ENCODE results near the gene FSD1.
"Not testable (repeated sequence)": the region's sequence is repeated elsewhere in the genome, so short reads cannot be mapped to it uniquely, and the experiment has no call there.

Gene FSD1

GRCh38 chr19:4345342-4346019 is 41.1 kb downstream of the FSD1 start:
- DNase-seq (ENCODE audit: low read depth in 2 of 2): no peak

- no peak for DNase-seq (ENCODE audit: low read depth in 2 of 2)
Measured at GRCh38 chr19:4346020-4346383, 41.6 kb downstream of the FSD1 start.

- DNase-seq (ENCODE audit: low read depth in 2 of 2): no peak
Measured at GRCh38 chr19:4347521-4347920, 43.1 kb downstream of the FSD1 start.

GRCh38 chr19:4349225-4349624 is 44.8 kb downstream of the FSD1 start:
- DNase-seq (ENCODE audit: low read depth in 2 of 2): not testable (repeated sequence)

- no peak for DNase-seq (ENCODE audit: low read depth in 2 of 2)
Measured at GRCh38 chr19:4350111-4350510, 45.7 kb downstream of the FSD1 start.

- DNase-seq (ENCODE audit: low read depth in 2 of 2): no peak
Measured at GRCh38 chr19:4350726-4351125, 46.3 kb downstream of the FSD1 start.

- peak; percentile 34 to 46 for DNase-seq (ENCODE audit: low read depth in 2 of 2)
Measured at GRCh38 chr19:4352701-4353121, 48.3 kb downstream of the FSD1 start.

GRCh38 chr19:4354282-4354681 is 49.9 kb downstream of the FSD1 start:
- no peak for DNase-seq (ENCODE audit: low read depth in 2 of 2)

- no peak for DNase-seq (ENCODE audit: low read depth in 2 of 2)
Measured at GRCh38 chr19:4354897-4355296, 50.5 kb downstream of the FSD1 start.

GRCh38 chr19:4357095-4357797 is 52.8 kb downstream of the FSD1 start:
- no peak for DNase-seq (ENCODE audit: low read depth in 2 of 2)

GRCh38 chr19:4357921-4358326 is 53.5 kb downstream of the FSD1 start:
- no peak for DNase-seq (ENCODE audit: low read depth in 2 of 2)

GRCh38 chr19:4358709-4359626 is 54.6 kb downstream of the FSD1 start:
- no peak for DNase-seq (ENCODE audit: low read depth in 2 of 2)

- no peak for DNase-seq (ENCODE audit: low read depth in 2 of 2)
Measured at GRCh38 chr19:4359627-4360000, 55.2 kb downstream of the FSD1 start.

- no peak for DNase-seq (ENCODE audit: low read depth in 2 of 2)
Measured at GRCh38 chr19:4360081-4360569, 55.7 kb downstream of the FSD1 start.

- no peak for DNase-seq (ENCODE audit: low read depth in 2 of 2)
Measured at GRCh38 chr19:4360641-4361151, 56.3 kb downstream of the FSD1 start.

GRCh38 chr19:4361152-4362046 is 57.0 kb downstream of the FSD1 start:
- no peak for DNase-seq (ENCODE audit: low read depth in 2 of 2)

- no peak for DNase-seq (ENCODE audit: low read depth in 2 of 2)
Measured at GRCh38 chr19:4362101-4362828, 57.9 kb downstream of the FSD1 start.

- no peak for DNase-seq (ENCODE audit: low read depth in 2 of 2)
Measured at GRCh38 chr19:4362831-4363545, 58.6 kb downstream of the FSD1 start.

- DNase-seq (ENCODE audit: low read depth in 2 of 2): no peak
Measured at GRCh38 chr19:4363571-4364304, 59.3 kb downstream of the FSD1 start.

Measured in stimulated activated CD8-positive, alpha-beta memory T cell treated with anti-CD3 and anti-CD28 coated beads, Interleukin-7, amount 100 ng/mL, for 4 hours (primary cell).